Heart left ventricle (tissue), 13 donors: Measurements from ENCODE around the gene DNAI2.

Source experiments
- POLR2A ChIP-seq, 2 donors: fragments of 450-650 bp; IDR thresholded peaks; one replicate each; pipeline ENCODE4 v1.6.1; 2017; ENCODE audit warnings: antibody characterized with exemption in 2 of 2, mild to moderate bottlenecking in 2 of 2, moderate library complexity in 2 of 2
- TF ChIP-seq, protein P1 (sequence below), 12 donors: fragments of 200-600 bp; sonication (generic) in 4 of 12; IDR thresholded peaks; one replicate each; pipeline versions ENCODE4 v1.5.0 to v1.8.0; 2018 to 2022; ENCODE audit warnings: antibody characterized with exemption in 12 of 12, mild to moderate bottlenecking in 5 of 12
- donor health status: ischemic (EF 13 %, LVEDD 7.1; RV severe dilation, severe dysfunction).
- donor health status: DM: no; HTN: yes; CAD: no.
- donor health status: DM: no; HTN: no; CAD: no.
- donor health status: ischemic (EF 25% LVEDD 6.9; RV normal size, moderate dysfunction).
- donor health status: ischemic (EF 25% LVEDD 5.7; RV mildly dilated, moderate dysfunction).
- donor health status: ischemic (EF 35%, LVEDD 5.7; RV mildly dilated, moderate dysfunction).
- donor health status: nonischemic (EF 11% LVEDD 7.7; RV severe dilation, severe dysfunction).
- donor health status: DM: yes; HTN: yes; CAD: no.
- donor health status: PGD.
- donor health status: ischemic (EF 29% LVEDD 5.4; RV normal size, mild dysfunction).
- donor health status: nonischemic (EF 23%, LVEDD 6.1; RV moderate dilation, normal function).

DNA sequence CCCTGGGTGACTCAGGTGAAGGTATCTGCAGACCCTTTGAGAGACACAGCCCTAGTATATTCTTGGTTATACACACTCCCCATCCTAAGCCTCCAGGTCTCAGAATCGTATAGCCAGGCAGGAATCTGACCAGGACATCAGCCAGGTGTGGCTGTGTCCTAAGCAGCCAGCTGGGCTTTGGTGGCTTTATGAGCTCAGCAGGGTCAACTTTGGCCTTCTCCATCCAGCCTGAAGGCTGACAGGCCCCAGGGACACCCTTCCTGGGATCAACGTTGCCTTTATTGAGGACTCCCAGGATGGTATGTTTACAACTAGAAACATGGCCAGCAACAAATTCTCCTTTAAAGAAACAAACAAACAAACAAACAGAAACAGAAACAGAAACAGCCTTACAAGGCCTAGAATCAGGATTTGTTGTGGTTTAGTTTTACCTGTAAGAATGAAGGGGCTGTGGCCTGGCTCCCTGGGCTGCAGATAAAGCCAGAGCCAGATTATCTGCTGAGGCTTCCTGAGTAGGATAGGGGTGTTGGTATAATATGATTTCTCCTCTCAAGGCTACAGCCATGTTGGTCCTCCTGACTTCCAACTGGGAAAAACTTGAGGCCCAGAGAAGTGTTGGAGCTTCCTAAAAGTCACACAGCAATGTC is 60.5 kb downstream of the DNAI2 start:
- TF ChIP-seq, protein P1, sequence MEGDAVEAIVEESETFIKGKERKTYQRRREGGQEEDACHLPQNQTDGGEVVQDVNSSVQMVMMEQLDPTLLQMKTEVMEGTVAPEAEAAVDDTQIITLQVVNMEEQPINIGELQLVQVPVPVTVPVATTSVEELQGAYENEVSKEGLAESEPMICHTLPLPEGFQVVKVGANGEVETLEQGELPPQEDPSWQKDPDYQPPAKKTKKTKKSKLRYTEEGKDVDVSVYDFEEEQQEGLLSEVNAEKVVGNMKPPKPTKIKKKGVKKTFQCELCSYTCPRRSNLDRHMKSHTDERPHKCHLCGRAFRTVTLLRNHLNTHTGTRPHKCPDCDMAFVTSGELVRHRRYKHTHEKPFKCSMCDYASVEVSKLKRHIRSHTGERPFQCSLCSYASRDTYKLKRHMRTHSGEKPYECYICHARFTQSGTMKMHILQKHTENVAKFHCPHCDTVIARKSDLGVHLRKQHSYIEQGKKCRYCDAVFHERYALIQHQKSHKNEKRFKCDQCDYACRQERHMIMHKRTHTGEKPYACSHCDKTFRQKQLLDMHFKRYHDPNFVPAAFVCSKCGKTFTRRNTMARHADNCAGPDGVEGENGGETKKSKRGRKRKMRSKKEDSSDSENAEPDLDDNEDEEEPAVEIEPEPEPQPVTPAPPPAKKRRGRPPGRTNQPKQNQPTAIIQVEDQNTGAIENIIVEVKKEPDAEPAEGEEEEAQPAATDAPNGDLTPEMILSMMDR (IDR thresholded peaks at IDR 0.05), result no peak
- TF ChIP-seq POLR2A (IDR thresholded peaks at IDR 0.05), result no peak
